Tibial nerve (tissue), 3 donors: ENCODE measurements around the gene OPCML.

Source experiments
- CTCF ChIP-seq, 5 experiments: fragments of 200-600 bp in 3 of 5; fragments of 450-650 bp in 2 of 5; sonication (generic) in 3 of 5; IDR thresholded peaks; one replicate each; pipeline ENCODE4 v1.5.1; 2016 to 2019; ENCODE audit warnings: antibody characterized with exemption in 5 of 5, mild to moderate bottlenecking in 3 of 5, moderate library complexity in 2 of 5
- POLR2A ChIP-seq, 2 donors: fragments of 450-650 bp; IDR thresholded peaks; one replicate each; pipeline ENCODE4 v1.6.1; 2017; ENCODE audit warnings: antibody characterized with exemption in 2 of 2, mild to moderate bottlenecking in 2 of 2, moderate library complexity in 2 of 2

- TF ChIP-seq CTCF (IDR thresholded peaks at IDR 0.05): no peak
- no peak for TF ChIP-seq POLR2A (IDR thresholded peaks at IDR 0.05)
Measured at GRCh38 chr11:132728026-132728425, 804.3 kb downstream of the OPCML start.
